Left ventricle myocardium inferior (tissue), 1 donor: ENCODE data around the gene PLAC9. TPM values are rescaled to one million over a fixed set of nuclear protein-coding genes. Genes with fewer than 3 reads are reported as not detected.

Experiments used
- DNase-seq: peaks from one replicate; pipeline ENCODE4 v3.0.0-alpha.2; 2020
- H3K27ac ChIP-seq: fragments of 200-600 bp; replicated peaks from 2 replicates; pipeline ENCODE4 v1.8.0; 2021
- H3K27me3 ChIP-seq: fragments of 200-600 bp; 2 replicates; pipeline ENCODE4 v1.8.0; 2021; ENCODE audit warnings: low read depth
- H3K36me3 ChIP-seq: fragments of 200-600 bp; 2 replicates; pipeline ENCODE4 v1.8.0; 2021
- H3K4me1 ChIP-seq: fragments of 200-600 bp; 2 replicates; pipeline ENCODE4 v1.8.0; 2021
- H3K4me3 ChIP-seq: fragments of 200-600 bp; 2 replicates; pipeline ENCODE4 v1.8.0; 2021; ENCODE audit warnings: mild to moderate bottlenecking, moderate library complexity
- H3K9me3 ChIP-seq: fragments of 200-600 bp; replicated peaks from 2 replicates; pipeline ENCODE4 v1.8.0; 2021
- CTCF ChIP-seq: fragments of 200-600 bp; IDR thresholded peaks from 2 replicates; pipeline ENCODE4 v1.8.0; 2021; ENCODE audit warnings: antibody characterized with exemption, mild to moderate bottlenecking, borderline replicate concordance
- intact Hi-C: fragments of 100-400 bp; cut with micrococcal nuclease; formaldehyde crosslinking; loops from one replicate; pipeline ENCODE4 v1.11.0; 2022
- total RNA-seq: library from RNA; stranded (reverse); fragmentation: NEBNext Ultra II Directional; extraction: Animal tissue kit (Norgen Biotek cat#: 25700); gene quantifications from one replicate; pipeline ENCODE4 v1.2.1, GENCODE V29; 2021
- donor health status: DM: no; HTN: yes; CAD: no; lungs with severe emphysema.

The PLAC9 gene
- total RNA-seq, 1 donor from 2014 or later = 34.3 TPM

- Histone ChIP-seq H3K27me3 (no peaks in the 10 kb centered on the region), H3K36me3 (peaks cover 50% of the 10 kb centered on the region), H3K9me3 (peaks cover 17% of the 10 kb centered on the region), H3K4me1 (peaks cover 39% of the 10 kb centered on the region), H3K27ac (no peak overlapping the region), H3K4me3 (no peak overlapping the region)
- no peak for TF ChIP-seq CTCF
- intact Hi-C loops = no loop called here
- DNase-seq = no peak
These were observed 15.8 kb downstream of the PLAC9 start for GRCh38 chr10:80148166-80148805.

GRCh38 chr10:80149123-80149522 is 16.6 kb downstream of the PLAC9 start:
- peaks cover 58% of the 10 kb centered on the region for H3K36me3 ChIP-seq
- DNase-seq = no peak
- no peak overlapping the region for H3K27ac ChIP-seq
- intact Hi-C loops = no loop called here
- peaks cover 17% of the 10 kb centered on the region for H3K9me3 ChIP-seq
- TF ChIP-seq CTCF = no peak
- H3K4me3 ChIP-seq = no peak overlapping the region
- H3K4me1 ChIP-seq = peaks cover 31% of the 10 kb centered on the region
- H3K27me3 ChIP-seq = no peaks in the 10 kb centered on the region

GRCh38 chr10:80150172-80150571 is 17.6 kb downstream of the PLAC9 start:
- TF ChIP-seq CTCF = no peak
- Histone ChIP-seq H3K27ac (peak overlapping the region; percentile 24), H3K36me3 (peaks cover 69% of the 10 kb centered on the region), H3K4me1 (peaks cover 20% of the 10 kb centered on the region), H3K4me3 (no peak overlapping the region), H3K27me3 (no peaks in the 10 kb centered on the region), H3K9me3 (peaks cover 17% of the 10 kb centered on the region)
- no peak for DNase-seq
- intact Hi-C loops = no loop called here

DNA sequence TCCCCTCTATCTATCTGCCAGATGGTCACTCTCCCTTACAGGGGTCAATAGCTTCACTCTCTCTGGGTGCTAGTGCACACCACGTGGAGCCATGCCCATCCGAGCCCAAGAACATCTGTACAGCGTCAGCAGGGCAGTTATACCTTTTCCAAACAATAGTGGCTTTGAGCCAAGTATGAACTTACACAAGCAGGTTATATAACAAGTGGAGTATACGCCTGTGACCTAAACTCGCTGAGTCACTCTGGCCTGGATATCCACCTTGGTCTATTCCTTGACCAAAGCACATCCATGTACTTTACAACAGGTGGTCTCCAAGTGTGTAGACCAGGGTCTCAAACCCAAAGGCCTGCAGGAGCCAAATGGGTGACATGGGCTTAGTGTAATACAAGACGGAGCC is 20.3 kb downstream of the PLAC9 start:
- no peak for TF ChIP-seq CTCF
- no peak for DNase-seq
- intact Hi-C loops = no loop called here
- Histone ChIP-seq H3K36me3 (peaks cover 95% of the 10 kb centered on the region), H3K4me3 (no peak overlapping the region), H3K4me1 (peaks cover 27% of the 10 kb centered on the region), H3K27ac (peak overlapping the region; percentile 34), H3K9me3 (peaks cover 17% of the 10 kb centered on the region), H3K27me3 (no peaks in the 10 kb centered on the region)

DNA sequence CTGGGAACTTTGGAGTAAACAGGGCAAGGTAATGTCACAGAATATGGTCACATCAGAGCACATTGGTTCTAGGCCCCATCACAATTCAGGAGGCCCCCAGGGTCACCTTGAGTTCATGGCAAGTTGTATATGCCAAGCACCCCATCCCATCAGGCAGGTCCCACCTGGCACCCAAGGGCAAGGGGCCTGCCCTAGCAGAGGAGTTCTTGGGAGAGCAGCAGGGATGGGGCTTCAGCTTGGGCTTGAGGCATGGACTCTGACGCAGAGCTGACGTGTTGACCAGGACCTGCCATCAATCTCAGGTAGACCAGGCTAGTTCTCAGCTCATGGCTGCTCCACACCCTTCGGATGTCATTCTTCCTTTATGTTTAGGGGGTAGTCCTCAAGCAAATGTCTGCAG is 20.9 kb downstream of the PLAC9 start:
- intact Hi-C loops = no loop called here
- no peaks in the 10 kb centered on the region for H3K27me3 ChIP-seq
- no peak for TF ChIP-seq CTCF
- H3K9me3 ChIP-seq = peaks cover 17% of the 10 kb centered on the region
- H3K27ac ChIP-seq = peak overlapping the region; percentile 34
- DNase-seq = no peak
- H3K4me3 ChIP-seq = no peak overlapping the region
- H3K4me1 ChIP-seq = peaks cover 34% of the 10 kb centered on the region
- H3K36me3 ChIP-seq = peaks cover 95% of the 10 kb centered on the region
